ENCODE results near the gene RALY. TPM values are rescaled to one million over a fixed set of nuclear protein-coding genes. Genes with fewer than 3 reads are reported as not detected.

Gene RALY
- total RNA-seq, 1 donor = 67.4 TPM

DNA sequence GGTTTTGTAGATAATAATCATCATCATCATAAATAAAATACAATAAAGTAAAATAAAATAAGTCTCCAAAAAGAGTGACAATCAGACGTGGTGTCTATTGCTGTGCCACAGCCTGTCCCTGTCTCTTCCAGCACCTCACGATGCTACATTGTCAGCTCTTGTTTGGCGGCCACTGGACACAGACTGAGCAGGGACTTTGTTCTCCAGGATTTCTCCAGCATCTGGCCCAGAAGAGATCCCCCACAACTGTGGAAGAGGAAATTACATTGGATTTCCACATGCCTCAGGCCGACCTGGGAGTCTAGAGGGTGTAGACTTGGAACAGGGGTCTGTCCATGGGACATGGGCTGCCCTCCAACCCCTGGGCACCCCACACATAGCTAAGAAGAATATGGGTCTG is 39.2 kb upstream of the RALY start:
- DNase-seq (ENCODE audit: low read depth) = no peak
- TF ChIP-seq, protein P1, sequence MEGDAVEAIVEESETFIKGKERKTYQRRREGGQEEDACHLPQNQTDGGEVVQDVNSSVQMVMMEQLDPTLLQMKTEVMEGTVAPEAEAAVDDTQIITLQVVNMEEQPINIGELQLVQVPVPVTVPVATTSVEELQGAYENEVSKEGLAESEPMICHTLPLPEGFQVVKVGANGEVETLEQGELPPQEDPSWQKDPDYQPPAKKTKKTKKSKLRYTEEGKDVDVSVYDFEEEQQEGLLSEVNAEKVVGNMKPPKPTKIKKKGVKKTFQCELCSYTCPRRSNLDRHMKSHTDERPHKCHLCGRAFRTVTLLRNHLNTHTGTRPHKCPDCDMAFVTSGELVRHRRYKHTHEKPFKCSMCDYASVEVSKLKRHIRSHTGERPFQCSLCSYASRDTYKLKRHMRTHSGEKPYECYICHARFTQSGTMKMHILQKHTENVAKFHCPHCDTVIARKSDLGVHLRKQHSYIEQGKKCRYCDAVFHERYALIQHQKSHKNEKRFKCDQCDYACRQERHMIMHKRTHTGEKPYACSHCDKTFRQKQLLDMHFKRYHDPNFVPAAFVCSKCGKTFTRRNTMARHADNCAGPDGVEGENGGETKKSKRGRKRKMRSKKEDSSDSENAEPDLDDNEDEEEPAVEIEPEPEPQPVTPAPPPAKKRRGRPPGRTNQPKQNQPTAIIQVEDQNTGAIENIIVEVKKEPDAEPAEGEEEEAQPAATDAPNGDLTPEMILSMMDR (IDR thresholded peaks at IDR 0.05; ENCODE audit: insufficient read depth, low read length) = no peak
- H3K4me3 ChIP-seq (ENCODE audit: low read depth, low read length) = no peak overlapping the region

DNA sequence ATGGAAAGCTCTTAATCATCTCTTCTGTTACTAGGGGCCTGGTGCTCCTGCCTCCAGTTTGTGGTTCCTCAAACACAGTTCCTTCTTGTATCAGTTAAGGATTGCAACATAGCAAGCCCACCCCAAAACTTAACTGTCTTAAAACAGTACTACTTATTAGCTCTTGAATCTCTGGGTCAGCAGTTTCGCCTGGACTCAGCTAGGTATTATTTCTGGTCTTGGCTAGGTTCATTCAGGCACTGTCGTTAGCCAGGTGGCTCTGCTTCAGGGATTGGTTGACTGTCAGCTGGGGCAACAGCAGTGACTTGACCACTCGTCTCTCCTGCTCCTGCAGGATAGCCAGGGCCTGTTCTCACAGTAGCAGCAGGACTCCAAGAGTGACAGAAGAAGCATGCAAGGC is 30.0 kb upstream of the RALY start:
- TF ChIP-seq, protein P1 (IDR thresholded peaks at IDR 0.05; ENCODE audit: insufficient read depth, low read length) = no peak
- DNase-seq (ENCODE audit: low read depth) = no peak
- H3K4me3 ChIP-seq (ENCODE audit: low read depth, low read length) = no peak overlapping the region

DNA sequence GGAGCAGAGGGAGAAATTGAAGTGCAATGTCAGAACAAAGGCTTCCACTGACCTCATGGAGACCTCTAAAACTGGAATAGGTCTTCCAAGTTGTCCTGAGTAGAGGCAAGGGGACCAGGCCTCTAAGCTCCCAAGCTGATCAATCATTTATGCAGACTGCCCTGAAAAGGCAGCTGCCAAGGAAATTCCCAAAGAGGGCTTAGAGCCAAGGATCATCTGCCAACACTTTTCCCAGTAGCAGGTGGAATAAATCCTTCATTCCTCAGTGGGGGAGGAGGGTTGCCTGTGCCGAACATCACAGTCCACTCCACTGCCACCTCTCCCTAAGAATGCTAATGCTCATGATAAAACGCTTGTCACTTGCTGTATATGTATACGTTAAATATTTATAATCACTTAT is 29.3 kb upstream of the RALY start:
- no peak for DNase-seq (ENCODE audit: low read depth)
- H3K4me3 ChIP-seq (ENCODE audit: low read depth, low read length) = no peak overlapping the region
- TF ChIP-seq, protein P1 (IDR thresholded peaks at IDR 0.05; ENCODE audit: insufficient read depth, low read length) = no peak

DNA sequence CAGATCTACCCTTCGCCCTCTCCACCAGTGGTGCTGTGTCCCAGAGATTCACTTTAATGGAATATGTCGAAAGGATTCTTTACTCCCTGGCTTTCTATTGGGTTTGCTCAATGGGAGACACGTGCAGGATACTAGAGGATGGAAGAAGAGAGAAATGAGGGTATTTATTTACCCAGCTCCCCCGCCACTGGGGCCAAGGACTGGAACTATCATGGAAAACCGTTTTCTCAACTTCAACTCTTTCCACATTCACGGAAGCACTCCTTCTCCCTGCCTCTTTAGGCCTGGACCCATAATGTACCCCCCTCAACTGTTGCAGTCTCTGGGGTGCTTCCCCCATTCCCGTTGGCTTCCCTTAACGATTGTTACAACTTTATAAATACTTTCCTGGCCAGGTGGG is 26.6 kb upstream of the RALY start:
- H3K4me3 ChIP-seq (ENCODE audit: low read depth, low read length) = no peak overlapping the region
- no peak for DNase-seq (ENCODE audit: low read depth)
- TF ChIP-seq, protein P1 (IDR thresholded peaks at IDR 0.05; ENCODE audit: insufficient read depth, low read length) = no peak

DNA sequence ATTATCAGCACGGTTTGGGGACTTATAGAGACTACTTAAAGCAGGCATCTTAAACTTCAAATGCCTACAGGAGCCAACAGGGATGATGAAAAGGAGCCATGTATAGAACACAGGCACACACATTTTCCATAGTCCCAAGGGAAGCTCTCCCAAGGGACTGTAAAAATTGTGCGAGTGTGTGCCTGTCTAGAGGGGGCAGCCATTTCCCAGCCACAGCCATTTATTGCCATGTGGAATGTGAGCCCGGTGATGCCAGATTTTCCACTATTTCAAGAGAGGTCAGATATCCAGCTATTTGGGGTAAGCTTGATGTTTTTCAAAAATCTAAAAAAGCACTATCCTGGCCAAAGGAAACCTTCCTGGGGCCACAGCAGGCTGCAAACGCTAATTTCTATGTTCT is 24.1 kb upstream of the RALY start:
- no peak for DNase-seq (ENCODE audit: low read depth)
- TF ChIP-seq, protein P1 (IDR thresholded peaks at IDR 0.05; ENCODE audit: insufficient read depth, low read length) = no peak
- H3K4me3 ChIP-seq (ENCODE audit: low read depth, low read length) = no peak overlapping the region

DNA sequence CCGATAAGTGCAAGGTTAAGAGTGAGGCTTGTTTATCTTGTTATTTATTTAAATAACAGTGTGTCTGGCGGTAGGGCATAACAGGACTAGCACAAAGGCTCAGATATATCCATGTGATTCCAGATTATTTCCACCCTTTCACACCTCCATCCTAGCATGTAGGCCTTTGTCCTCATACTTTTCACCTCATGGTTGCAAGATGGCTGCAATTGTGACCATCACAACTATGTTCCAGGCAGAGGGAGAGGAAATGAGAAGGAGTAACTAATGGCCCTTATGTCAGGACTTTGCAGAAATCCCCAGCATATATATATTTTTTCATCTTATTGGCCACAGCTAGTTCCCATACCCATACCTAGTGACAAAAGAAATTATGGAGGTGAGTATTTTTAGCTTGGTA is 23.5 kb upstream of the RALY start:
- DNase-seq (ENCODE audit: low read depth) = no peak
- TF ChIP-seq, protein P1 (IDR thresholded peaks at IDR 0.05; ENCODE audit: insufficient read depth, low read length) = no peak
- H3K4me3 ChIP-seq (ENCODE audit: low read depth, low read length) = no peak overlapping the region

Data from fibroblast of the aortic adventitia (primary cell).